ENCODE measurements around the gene TTC23L. TPM values are rescaled to one million over a fixed set of nuclear protein-coding genes. Genes with fewer than 3 reads are reported as not detected.

The TTC23L gene
- total and polyA plus RNA-seq, 2 experiments from 2014 or later, result 2.2 to 2.3 TPM

GRCh38 chr5:34926318-34926888, 87.4 kb downstream of the TTC23L start:
- H3K27ac ChIP-seq (ENCODE audit: low read depth), result no peak overlapping the region
- 0 out of 2 replicates have a peak, but pooled peaks cover 8% of the 10 kb centered on the region for H4K20me1 ChIP-seq (replicated peaks; ENCODE audit: insufficient read depth)
- no peak overlapping the region for H3K4me3 Mint-ChIP-seq
- H3K4me1 Mint-ChIP-seq, result peaks cover 16% of the 10 kb centered on the region
- no peak for DNase-seq (ENCODE audit: low spot score)
- peaks cover 17% of the 10 kb centered on the region; the same call in 1 of the 2 replicates for H3F3A ChIP-seq (replicated peaks; ENCODE audit: low read depth)
- peaks cover 48% of the 10 kb centered on the region for H3K36me3 ChIP-seq (ENCODE audit: insufficient read depth)
- H3K27ac Mint-ChIP-seq, result no peak overlapping the region; the same call in 1 of the 2 replicates
- TF ChIP-seq ZNF462 (CRISPR knock-in tag; IDR thresholded peaks at IDR 0.05), result no peak
- TF ChIP-seq POLR2AphosphoS5 (IDR thresholded peaks at IDR 0.05; ENCODE audit: low read depth), result no peak
- no peak for TF ChIP-seq NANOG (IDR thresholded peaks at IDR 0.05; ENCODE audit: borderline replicate concordance)
- TF ChIP-seq EZH2 (IDR thresholded peaks at IDR 0.05; ENCODE audit: low read depth, unreplicated experiment), result no peak
- no peak for TF ChIP-seq ZNF114 (CRISPR knock-in tag; IDR thresholded peaks at IDR 0.05)
- TF ChIP-seq ETS1 (IDR thresholded peaks at IDR 0.05), result no peak
- TF ChIP-seq REST (IDR thresholded peaks at IDR 0.05; ENCODE audit: unreplicated experiment), result no peak
- no peak for TF ChIP-seq ZNF331 (CRISPR knock-in tag; IDR thresholded peaks at IDR 0.05; ENCODE audit: low read depth)
- H3K79me2 ChIP-seq (replicated peaks; ENCODE audit: insufficient read depth), result peaks cover 15% of the 10 kb centered on the region
- no peak overlapping the region for H3K4me2 ChIP-seq
- H3K36me3 Mint-ChIP-seq (ENCODE audit: low read depth), result peaks cover 53% of the 10 kb centered on the region
- ATAC-seq, result no peak
- no peaks in the 10 kb centered on the region for H3K27me3 ChIP-seq (ENCODE audit: insufficient read depth)
- H3K9me2 ChIP-seq (ENCODE audit: insufficient read depth), result no peaks in the 10 kb centered on the region
- H3K4me1 ChIP-seq (ENCODE audit: insufficient read depth), result peaks cover 9% of the 10 kb centered on the region; the same call in 1 of the 2 replicates
- no peaks in the 10 kb centered on the region for H3K9me3 Mint-ChIP-seq
- no peak overlapping the region for H3K4me3 ChIP-seq
- H2AFZ ChIP-seq, result no peak overlapping the region
- H3K27me3 Mint-ChIP-seq (ENCODE audit: insufficient read depth, low read depth, poor library complexity), result peaks cover 8% of the 10 kb centered on the region
